ENCODE data around the gene CREBL2.
"Not testable (repeated sequence)": the region's sequence is repeated elsewhere in the genome, so short reads cannot be mapped to it uniquely, and the experiment has no call there.

CREBL2 gene

GRCh38 chr12:12599750-12600643 is 11.7 kb upstream of the CREBL2 start:
- no peak for DNase-seq

GRCh38 chr12:12600659-12601058 is 11.0 kb upstream of the CREBL2 start:
- DNase-seq: no peak

DNA sequence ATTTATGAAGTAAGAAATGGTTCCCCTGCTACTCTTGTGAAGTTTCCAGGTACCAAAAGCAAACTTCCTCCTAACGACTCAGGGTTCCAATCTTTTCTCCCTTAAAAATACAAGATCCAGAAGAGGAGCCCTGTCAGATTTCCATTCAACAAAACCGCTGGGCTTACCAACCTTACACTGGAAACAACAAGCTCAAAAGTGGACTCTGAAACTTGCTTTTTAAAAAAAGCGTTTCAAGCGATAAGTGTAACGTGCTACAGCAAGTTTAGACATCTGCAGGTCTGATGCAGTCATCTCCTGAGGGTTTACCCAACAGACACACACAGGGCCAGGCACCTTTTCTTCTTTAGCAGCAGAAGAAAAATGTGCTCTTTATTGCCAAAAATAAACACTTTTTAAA is 6.9 kb upstream of the CREBL2 start:
- no peak for DNase-seq

GRCh38 chr12:12606781-12607589 is 4.7 kb upstream of the CREBL2 start:
- no peak for DNase-seq

DNA sequence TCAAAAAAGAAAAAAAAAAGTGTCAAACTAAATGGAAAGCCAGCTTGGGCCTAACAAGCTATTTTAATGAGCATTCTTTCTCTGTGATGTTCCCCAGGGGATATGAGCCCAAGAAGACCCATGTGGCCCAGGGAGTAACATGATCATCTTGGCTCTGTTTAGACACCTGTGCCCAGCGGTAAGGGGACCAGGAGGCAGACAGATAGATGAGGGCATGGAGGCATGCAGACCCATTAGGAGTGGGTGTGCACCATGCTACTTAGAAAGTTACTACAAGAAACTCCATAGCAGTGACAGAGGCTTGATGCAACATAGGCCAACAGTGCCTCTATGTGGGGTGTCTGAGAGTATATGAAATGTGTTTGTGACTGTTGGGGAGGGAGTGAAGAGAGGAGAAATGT is 3.1 kb upstream of the CREBL2 start:
- DNase-seq: peak; percentile 66

DNA sequence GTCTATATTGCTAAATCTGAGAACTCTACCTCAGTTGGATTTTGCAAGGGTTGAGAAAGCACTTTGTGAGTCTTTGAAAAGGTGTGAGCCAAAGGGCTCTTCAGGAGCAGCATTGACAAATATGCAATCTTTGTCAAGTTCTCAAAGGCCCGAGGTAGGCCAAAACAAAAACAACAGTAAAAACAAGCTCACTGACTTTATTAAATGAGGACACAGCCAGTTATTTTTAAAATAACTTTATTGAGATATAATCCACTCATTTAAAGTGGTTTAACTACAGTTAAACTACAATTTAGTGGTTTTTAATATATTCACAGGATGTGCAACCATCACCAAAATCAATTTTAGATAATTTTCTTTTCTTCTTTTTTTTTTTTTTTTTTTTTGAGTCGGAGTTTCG is 2.0 kb upstream of the CREBL2 start:
- no peak for DNase-seq

- no peak for DNase-seq
Observed at GRCh38 chr12:12610711-12611110, 965 bp upstream of the CREBL2 start.

DNA sequence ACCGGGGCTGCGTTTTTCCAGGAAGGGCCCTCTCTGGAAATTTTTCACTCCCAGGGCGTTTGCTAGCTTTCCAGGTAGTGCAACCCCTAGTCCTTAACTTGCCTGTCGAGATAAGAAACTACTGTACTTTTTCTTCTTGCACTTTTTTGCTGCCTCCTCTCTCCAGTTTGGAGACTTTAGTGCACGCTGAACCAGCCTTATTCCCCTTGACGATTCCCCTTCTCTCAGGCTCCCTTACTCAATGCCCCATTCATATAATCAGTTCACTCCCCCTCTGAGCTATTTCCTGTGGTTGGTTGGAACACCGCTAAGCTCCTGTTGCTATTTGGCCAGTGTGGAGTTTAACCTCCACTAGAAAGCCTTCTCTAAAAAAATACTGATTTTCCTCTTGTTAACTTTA is 682 bp downstream of the CREBL2 start:
- DNase-seq: peak; percentile 67

DNA sequence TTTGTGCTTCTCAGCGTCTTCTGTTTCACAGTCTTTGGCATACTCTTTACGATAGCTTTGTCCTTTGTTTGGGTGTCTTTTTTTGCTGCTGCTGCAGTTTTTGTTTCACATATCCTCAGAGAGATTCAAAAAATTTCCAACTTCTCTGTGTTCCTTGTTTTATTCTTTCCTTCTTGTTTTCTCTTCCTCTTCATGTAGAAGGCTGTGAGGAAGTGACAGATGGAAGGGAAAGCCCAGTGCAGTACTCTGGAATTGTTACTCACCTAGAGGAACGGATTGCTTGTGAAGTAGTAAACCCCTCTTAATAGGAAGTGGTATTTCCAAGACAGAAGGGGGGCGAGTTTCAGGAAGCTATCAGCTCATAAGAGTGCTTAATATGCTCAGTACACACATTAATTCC is 1.7 kb downstream of the CREBL2 start:
- DNase-seq: no peak

GRCh38 chr12:12614342-12614741 is 2.7 kb downstream of the CREBL2 start:
- DNase-seq: no peak

GRCh38 chr12:12616512-12617310 is 5.0 kb downstream of the CREBL2 start:
- no peak for DNase-seq

DNA sequence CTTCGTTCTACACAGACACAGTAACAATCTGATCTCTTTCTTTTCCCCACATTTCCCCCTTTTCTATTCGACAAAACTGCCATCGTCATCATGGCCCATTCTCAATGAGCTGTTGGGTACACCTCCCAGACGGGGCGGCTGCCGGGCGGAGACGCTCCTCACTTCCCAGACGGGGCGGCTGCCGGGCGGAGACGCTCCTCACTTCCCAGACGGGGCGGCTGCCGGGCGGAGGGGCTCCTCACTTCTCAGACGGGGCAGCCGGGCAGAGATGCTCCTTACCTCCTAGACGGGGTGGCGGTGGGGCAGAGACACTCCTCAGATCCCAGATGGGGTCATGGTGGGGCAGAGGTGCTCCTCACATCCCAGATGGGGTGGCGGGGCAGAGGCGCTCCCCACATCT is 6.4 kb downstream of the CREBL2 start:
- DNase-seq: not testable (repeated sequence)

- peak; percentile 6 for DNase-seq
Observed at GRCh38 chr12:12620730-12621315, 9.1 kb downstream of the CREBL2 start.

DNA sequence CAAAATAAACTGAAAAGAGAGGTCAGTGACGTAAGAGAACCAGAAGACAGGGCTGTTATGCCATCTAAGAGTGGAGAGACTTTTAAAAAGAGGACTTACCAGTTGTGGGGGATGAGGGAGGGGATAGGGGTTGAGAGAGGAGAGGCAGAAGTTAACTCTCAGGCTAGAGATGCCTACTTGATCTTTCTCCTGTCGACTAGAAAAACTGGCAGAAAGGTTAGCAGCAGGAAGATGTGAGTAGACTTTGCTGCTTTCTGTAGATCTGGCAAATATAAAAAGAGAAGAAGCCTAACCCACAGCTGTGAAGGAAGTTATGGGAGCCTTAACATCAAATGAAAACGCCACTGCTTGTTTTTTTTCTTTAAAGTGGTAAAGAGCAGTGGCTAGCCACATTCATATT is 10.7 kb downstream of the CREBL2 start:
- no peak for DNase-seq

DNA sequence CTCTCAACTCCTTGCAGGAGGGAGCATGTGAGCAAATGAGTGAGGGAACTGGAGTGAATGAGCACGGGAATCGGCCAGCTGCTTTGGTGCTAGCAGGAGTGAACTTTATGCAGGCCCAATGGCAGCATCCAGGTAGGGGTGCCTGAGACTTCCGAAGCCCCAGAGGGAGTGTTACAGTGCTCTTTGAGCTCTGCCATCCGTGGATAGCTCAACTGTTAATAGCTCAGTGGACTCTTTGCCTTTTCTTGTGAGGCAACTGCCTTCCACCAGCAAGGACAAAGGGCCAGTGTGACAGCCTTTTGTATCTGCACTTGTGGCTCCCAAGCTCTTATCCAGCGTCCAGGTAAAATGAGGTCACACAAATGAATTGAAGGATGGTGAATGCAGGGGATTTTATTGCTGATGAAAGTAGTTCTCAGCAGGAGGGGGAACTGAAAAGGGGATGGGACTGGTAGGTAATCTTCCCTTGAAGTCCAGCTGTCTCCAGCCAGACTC is 12.9 kb downstream of the CREBL2 start:
- no peak for DNase-seq

DNA sequence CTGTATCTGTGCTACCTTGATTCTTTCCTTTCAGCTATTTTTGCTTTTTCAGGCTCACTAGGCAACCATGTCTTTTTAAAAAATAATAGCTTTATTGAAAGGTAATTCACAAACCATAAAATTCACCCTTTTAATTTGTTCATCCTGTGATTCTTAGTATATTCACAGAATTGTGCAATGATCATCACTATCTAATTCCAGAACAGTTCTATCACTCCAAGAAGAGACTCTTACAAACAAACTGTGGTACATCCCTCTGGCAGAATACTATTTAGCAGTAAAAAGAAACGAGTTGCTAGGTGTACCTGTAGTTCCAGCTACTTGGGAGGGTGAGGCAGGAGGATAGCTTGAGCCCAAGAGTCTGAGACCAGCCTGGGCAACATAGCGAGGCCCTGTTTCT is 14.8 kb downstream of the CREBL2 start:
- no peak for DNase-seq

GRCh38 chr12:12627308-12627827 is 15.7 kb downstream of the CREBL2 start:
- DNase-seq: no peak

DNA sequence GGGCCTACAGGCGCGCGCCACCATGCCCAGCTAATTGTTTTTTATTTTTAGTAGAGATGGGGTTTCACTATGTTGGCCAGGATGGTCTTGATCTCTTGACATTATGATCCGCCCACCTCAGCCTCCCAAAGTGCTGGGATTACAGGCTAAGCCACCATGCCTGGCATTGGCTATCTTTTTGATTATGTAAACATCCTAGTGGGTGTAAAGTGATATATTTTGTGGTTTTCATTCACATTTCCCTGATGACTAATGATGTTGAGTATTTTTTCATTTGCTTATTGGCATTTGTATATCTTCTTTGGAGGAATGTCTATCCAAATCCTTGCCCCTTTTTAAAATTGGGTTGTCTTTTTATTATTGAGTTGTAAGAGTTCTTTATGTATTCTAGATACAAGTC is 16.3 kb downstream of the CREBL2 start:
- DNase-seq: no peak

GRCh38 chr12:12630850-12631249 is 19.2 kb downstream of the CREBL2 start:
- no peak for DNase-seq

- DNase-seq: no peak
Observed at GRCh38 chr12:12635651-12636050, 24.0 kb downstream of the CREBL2 start.

DNA sequence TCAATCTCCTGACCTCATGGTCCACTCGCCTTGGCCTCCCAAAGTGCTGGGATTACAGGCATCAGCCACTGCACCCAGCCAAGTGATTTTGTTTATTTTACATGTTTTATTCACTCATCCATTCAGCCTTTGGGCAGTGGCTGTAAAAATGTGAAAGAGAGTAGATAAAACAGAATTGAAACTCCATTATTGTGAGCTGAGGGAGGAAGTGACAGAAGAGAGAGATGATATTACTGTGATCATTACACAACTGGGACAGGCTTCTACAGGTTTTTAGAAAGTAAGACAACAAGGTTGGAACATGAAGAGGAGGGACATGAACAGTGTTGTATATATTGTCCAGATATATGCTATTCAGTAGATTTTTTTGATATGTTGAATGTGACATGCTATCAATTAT is 25.0 kb downstream of the CREBL2 start:
- no peak for DNase-seq

DNA sequence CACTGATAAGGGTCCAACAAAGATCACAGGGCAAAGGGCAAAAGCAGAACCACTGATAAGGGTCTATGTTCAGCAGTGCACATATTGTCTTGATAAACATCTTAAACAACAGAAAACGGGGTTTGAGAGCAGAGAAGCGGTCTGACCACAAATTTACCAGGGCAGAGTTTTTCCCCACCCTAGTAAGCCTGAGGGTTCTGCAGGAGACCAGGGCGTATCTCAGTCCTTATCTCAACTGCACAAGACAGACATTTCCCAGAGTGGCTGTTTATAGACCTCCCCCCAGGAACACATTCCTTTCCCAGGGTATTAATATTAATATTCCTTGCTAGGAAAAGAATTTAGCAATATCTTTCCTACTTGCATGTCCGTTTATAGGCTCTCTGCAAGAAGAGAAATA is 28.3 kb downstream of the CREBL2 start:
- DNase-seq: not testable (repeated sequence)

Data from NCI-H69 (cell line).